Transverse colon (tissue), 4 donors: ENCODE measurements around the gene GNAI3.

Experiments
- CTCF ChIP-seq, 5 experiments: fragments of 200-600 bp in 3 of 5; fragments of 450-650 bp in 2 of 5; sonication (generic) in 3 of 5; IDR thresholded peaks; 1 replicate in 2 of 5; 2 replicates in 3 of 5; pipeline ENCODE4 v1.5.1; 2016 to 2017; ENCODE audit warnings: antibody characterized with exemption in 5 of 5, inconsistent platforms in 3 of 5, mild to moderate bottlenecking in 2 of 5, moderate library complexity in 1 of 5
- POLR2A ChIP-seq: fragments of 450-650 bp; IDR thresholded peaks from one replicate; pipeline ENCODE4 v1.6.1; 2016; ENCODE audit warnings: antibody characterized with exemption, mild to moderate bottlenecking, moderate library complexity
- POLR2AphosphoS5 ChIP-seq, 3 donors: sonication (generic); formaldehyde crosslinking; IDR thresholded peaks; one replicate each; pipeline ENCODE4 v1.6.1; 2016; ENCODE audit warnings: antibody characterized with exemption in 3 of 3

GRCh38 chr1:109650609-109651008 is 102.2 kb downstream of the GNAI3 start:
- TF ChIP-seq POLR2AphosphoS5 (IDR thresholded peaks at IDR 0.05) (no peak), CTCF (IDR thresholded peaks at IDR 0.05) (no peak), POLR2A (no peak)
